Measurements from ENCODE around the gene AKAP17A.

AKAP17A gene

DNA sequence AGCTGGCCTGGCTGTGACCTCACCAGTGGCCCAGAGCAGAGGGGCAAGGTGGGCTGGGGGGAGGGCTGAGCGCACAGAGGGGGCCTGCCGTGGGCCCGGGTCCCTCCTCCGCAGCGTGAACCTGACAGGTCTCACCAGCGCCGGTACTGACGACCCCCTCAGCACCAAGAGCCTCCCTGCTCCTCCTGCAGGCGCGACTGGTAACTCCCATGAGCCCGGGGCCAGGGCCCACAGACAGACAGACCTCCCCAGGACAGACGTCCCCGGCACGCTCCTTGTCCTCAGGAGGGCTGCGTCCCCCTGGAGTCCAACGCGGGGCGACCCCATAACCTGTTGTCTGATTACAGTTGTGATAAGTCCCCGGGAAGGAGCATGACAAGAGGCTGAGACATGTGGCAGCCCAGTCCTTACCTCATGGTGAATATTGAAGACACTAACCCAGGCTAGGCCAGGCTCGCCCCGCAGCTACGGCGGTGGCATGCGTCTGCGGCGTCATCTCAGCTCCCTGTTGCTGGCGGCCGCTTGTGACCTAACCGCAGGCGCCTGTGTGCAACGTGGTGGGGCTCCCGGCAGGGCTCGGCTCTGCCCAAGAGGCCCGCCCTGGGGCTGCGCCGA, 8.5 kb downstream of the AKAP17A start:
- Histone ChIP-seq H3K23ac (ENCODE audit: low read length) (no peak overlapping the region), H3K4me3 (ENCODE audit: low read length) (no peak overlapping the region), H3K56ac (ENCODE audit: low read length) (no peak overlapping the region), H3K36me3 (ENCODE audit: control insufficient read depth, insufficient read depth, low read length) (peaks cover 22% of the 10 kb centered on the region), H3K18ac (ENCODE audit: low read length) (no peak overlapping the region), H3K4ac (ENCODE audit: low read depth, low read length) (no peak overlapping the region), H3K27ac (ENCODE audit: low read depth, low read length) (no peak overlapping the region), H2BK5ac (ENCODE audit: low read length) (no peak overlapping the region), H4K8ac (ENCODE audit: low read depth, low read length) (no peak overlapping the region), H3K79me2 (ENCODE audit: control insufficient read depth, insufficient read depth, low read length) (peaks cover 27% of the 10 kb centered on the region), H4K5ac (ENCODE audit: low read length) (no peak overlapping the region), H2BK120ac (ENCODE audit: low read depth, low read length) (no peak overlapping the region), H3K4me1 (ENCODE audit: control insufficient read depth, low read depth, low read length) (no peaks in the 10 kb centered on the region), H3K79me1 (ENCODE audit: low read length) (peaks cover 24% of the 10 kb centered on the region), H2BK15ac (replicated peaks; ENCODE audit: low read depth) (no peak overlapping the region), H3K9ac (ENCODE audit: low read length) (no peak overlapping the region), H2AK5ac (ENCODE audit: low read length) (no peak overlapping the region), H3K4me2 (ENCODE audit: low read length) (no peak overlapping the region), H3K27me3 (ENCODE audit: insufficient read depth, low read length, poor library complexity) (no peaks in the 10 kb centered on the region)
- DNase-seq: no peak
- no CpG with 5 or more reads among the region's 36 CpGs for WGBS (ENCODE audit: extremely low coverage, insufficient coverage, low lambda C conversion rate)

DNA sequence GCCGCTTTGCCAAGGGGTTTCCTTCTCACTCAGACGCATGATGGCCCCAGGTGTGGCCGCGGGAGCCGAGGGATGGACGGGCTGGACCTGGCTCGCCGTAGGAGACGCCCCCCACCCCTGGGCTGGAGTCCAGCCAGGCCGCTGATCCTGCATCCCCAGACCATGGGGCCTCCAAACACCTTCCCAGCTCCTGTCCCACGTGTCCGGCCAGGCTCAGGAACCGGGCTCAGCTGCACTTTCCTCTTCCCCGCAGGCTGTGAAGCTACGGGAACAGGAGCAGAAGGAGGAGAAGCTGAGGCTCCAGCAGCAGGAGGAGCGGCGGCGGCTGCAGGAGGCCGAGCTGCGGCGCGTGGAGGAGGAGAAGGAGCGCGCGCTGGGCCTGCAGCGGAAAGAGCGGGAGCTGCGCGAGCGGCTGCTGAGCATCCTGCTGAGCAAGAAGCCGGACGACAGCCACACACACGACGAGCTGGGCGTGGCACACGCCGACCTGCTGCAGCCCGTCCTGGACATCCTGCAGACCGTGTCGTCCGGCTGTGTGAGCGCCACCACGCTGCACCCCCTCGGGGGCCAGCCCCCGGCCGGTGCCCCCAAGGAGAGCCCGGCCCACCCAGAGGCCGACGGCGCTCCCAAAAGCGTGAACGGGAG, 9.1 kb downstream of the AKAP17A start:
- H3K4me1 ChIP-seq (ENCODE audit: control insufficient read depth, low read depth, low read length): no peaks in the 10 kb centered on the region
- no peak overlapping the region for H3K56ac ChIP-seq (ENCODE audit: low read length)
- no CpG with 5 or more reads among the region's 52 CpGs for WGBS (ENCODE audit: extremely low coverage, insufficient coverage, low lambda C conversion rate)
- H3K4me3 ChIP-seq (ENCODE audit: low read length): no peak overlapping the region
- H2BK15ac ChIP-seq (replicated peaks; ENCODE audit: low read depth): no peak overlapping the region
- H2AK5ac ChIP-seq (ENCODE audit: low read length): no peak overlapping the region
- peaks cover 19% of the 10 kb centered on the region for H3K79me1 ChIP-seq (ENCODE audit: low read length)
- H2BK5ac ChIP-seq (ENCODE audit: low read length): no peak overlapping the region
- no peak overlapping the region for H3K27ac ChIP-seq (ENCODE audit: low read depth, low read length)
- DNase-seq: no peak
- no peak overlapping the region for H3K4ac ChIP-seq (ENCODE audit: low read depth, low read length)
- H3K23ac ChIP-seq (ENCODE audit: low read length): no peak overlapping the region
- H3K36me3 ChIP-seq (ENCODE audit: control insufficient read depth, insufficient read depth, low read length): peaks cover 18% of the 10 kb centered on the region
- no peaks in the 10 kb centered on the region for H3K27me3 ChIP-seq (ENCODE audit: insufficient read depth, low read length, poor library complexity)
- H3K4me2 ChIP-seq (ENCODE audit: low read length): no peak overlapping the region
- H2BK120ac ChIP-seq (ENCODE audit: low read depth, low read length): no peak overlapping the region
- H3K18ac ChIP-seq (ENCODE audit: low read length): no peak overlapping the region
- no peak overlapping the region for H4K8ac ChIP-seq (ENCODE audit: low read depth, low read length)
- no peak overlapping the region for H4K5ac ChIP-seq (ENCODE audit: low read length)
- no peak overlapping the region for H3K9ac ChIP-seq (ENCODE audit: low read length)
- H3K79me2 ChIP-seq (ENCODE audit: control insufficient read depth, insufficient read depth, low read length): peaks cover 21% of the 10 kb centered on the region

DNA sequence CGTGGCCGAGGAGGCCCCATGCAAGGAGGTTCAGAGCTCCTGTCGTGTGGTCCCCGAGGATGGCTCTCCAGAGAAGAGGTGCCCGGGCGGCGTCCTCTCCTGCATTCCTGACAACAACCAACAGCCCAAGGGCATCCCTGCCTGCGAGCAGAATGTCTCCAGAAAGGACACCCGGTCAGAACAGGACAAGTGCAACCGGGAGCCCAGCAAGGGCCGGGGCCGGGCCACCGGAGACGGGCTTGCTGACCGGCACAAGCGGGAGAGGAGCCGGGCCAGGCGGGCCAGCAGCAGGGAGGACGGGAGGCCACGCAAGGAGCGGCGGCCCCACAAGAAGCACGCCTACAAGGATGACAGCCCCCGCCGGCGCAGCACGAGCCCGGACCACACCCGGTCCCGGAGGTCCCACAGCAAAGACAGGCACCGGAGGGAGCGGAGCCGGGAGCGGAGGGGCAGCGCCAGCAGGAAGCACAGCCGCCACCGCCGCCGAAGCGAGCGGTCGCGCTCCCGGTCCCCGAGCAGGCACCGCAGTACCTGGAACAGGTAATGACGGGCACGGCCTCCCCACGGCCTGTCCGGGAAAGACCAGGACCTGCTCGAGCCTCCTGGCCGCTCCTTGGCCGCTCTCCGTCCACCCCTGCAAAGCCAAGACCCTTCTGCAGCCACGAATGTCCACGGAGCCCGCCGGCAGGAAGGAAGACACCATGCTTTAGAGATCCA, 9.8 kb downstream of the AKAP17A start:
- no peak overlapping the region for H3K4me2 ChIP-seq (ENCODE audit: low read length)
- peaks cover 16% of the 10 kb centered on the region for H3K79me2 ChIP-seq (ENCODE audit: control insufficient read depth, insufficient read depth, low read length)
- H2BK5ac ChIP-seq (ENCODE audit: low read length): no peak overlapping the region
- peaks cover 14% of the 10 kb centered on the region for H3K79me1 ChIP-seq (ENCODE audit: low read length)
- no peak overlapping the region for H2BK15ac ChIP-seq (replicated peaks; ENCODE audit: low read depth)
- no peaks in the 10 kb centered on the region for H3K4me1 ChIP-seq (ENCODE audit: control insufficient read depth, low read depth, low read length)
- no peak overlapping the region for H3K9ac ChIP-seq (ENCODE audit: low read length)
- H3K56ac ChIP-seq (ENCODE audit: low read length): no peak overlapping the region
- no peak overlapping the region for H3K23ac ChIP-seq (ENCODE audit: low read length)
- no CpG with 5 or more reads among the region's 58 CpGs for WGBS (ENCODE audit: extremely low coverage, insufficient coverage, low lambda C conversion rate)
- no peak overlapping the region for H4K8ac ChIP-seq (ENCODE audit: low read depth, low read length)
- no peak overlapping the region for H3K4me3 ChIP-seq (ENCODE audit: low read length)
- no peak overlapping the region for H4K5ac ChIP-seq (ENCODE audit: low read length)
- no peak overlapping the region for H3K18ac ChIP-seq (ENCODE audit: low read length)
- H3K36me3 ChIP-seq (ENCODE audit: control insufficient read depth, insufficient read depth, low read length): peaks cover 14% of the 10 kb centered on the region
- no peak overlapping the region for H3K4ac ChIP-seq (ENCODE audit: low read depth, low read length)
- H2AK5ac ChIP-seq (ENCODE audit: low read length): no peak overlapping the region
- H3K27me3 ChIP-seq (ENCODE audit: insufficient read depth, low read length, poor library complexity): no peaks in the 10 kb centered on the region
- DNase-seq: no peak
- no peak overlapping the region for H3K27ac ChIP-seq (ENCODE audit: low read depth, low read length)
- no peak overlapping the region for H2BK120ac ChIP-seq (ENCODE audit: low read depth, low read length)

DNA sequence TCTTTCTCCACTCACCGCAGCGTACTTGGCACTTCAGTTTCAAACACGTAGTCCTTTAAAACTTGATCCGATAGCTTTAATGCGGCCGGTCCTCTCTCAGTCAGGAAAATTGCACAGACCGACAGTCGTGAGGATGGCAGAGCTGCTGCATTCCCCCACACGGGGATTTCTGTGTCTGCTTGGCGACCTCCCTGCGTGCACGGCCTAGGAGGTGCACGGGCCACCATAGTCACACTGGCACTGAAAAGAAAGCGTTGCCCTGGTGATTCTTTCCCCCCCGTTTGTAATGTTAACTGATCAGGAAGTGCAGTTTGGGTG, 10.3 kb downstream of the AKAP17A start:
- Histone ChIP-seq H3K27ac (ENCODE audit: low read depth, low read length) (no peak overlapping the region), H3K18ac (ENCODE audit: low read length) (no peak overlapping the region), H3K9ac (ENCODE audit: low read length) (no peak overlapping the region), H2BK15ac (replicated peaks; ENCODE audit: low read depth) (no peak overlapping the region), H4K8ac (ENCODE audit: low read depth, low read length) (no peak overlapping the region), H3K4me1 (ENCODE audit: control insufficient read depth, low read depth, low read length) (no peaks in the 10 kb centered on the region), H3K4me2 (ENCODE audit: low read length) (no peak overlapping the region), H3K56ac (ENCODE audit: low read length) (no peak overlapping the region), H2BK120ac (ENCODE audit: low read depth, low read length) (no peak overlapping the region), H3K27me3 (ENCODE audit: insufficient read depth, low read length, poor library complexity) (no peaks in the 10 kb centered on the region), H2AK5ac (ENCODE audit: low read length) (no peak overlapping the region), H3K23ac (ENCODE audit: low read length) (no peak overlapping the region), H2BK5ac (ENCODE audit: low read length) (no peak overlapping the region), H3K79me2 (ENCODE audit: control insufficient read depth, insufficient read depth, low read length) (peaks cover 14% of the 10 kb centered on the region), H3K36me3 (ENCODE audit: control insufficient read depth, insufficient read depth, low read length) (peaks cover 12% of the 10 kb centered on the region), H3K4ac (ENCODE audit: low read depth, low read length) (no peak overlapping the region), H3K79me1 (ENCODE audit: low read length) (peaks cover 13% of the 10 kb centered on the region), H3K4me3 (ENCODE audit: low read length) (no peak overlapping the region), H4K5ac (ENCODE audit: low read length) (no peak overlapping the region)
- whole genome bisulfite sequencing (ENCODE audit: extremely low coverage, insufficient coverage, low lambda C conversion rate): no CpG with 5 or more reads among the region's 15 CpGs
- no peak for DNase-seq

DNA sequence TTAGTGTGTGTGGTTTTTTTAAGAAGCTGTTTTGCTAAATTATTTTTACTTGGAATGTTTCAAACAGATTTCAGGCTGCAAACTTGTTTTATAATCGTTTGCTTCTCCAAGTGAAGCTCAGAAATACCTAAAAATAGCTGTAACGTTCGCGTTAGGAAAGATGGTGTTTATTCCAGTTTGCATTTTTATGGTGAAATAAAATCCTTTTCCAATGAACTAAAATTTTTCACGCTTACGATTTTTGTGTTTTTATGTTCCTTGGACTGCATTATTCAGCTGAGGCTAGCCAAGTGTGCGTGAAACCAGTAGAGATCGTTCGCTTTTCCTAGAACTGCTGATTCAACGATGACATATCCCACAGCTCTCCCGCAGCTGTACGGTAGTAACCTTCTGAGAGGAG, 10.9 kb downstream of the AKAP17A start:
- Histone ChIP-seq H3K4me1 (ENCODE audit: control insufficient read depth, low read depth, low read length) (no peaks in the 10 kb centered on the region), H2BK15ac (replicated peaks; ENCODE audit: low read depth) (no peak overlapping the region), H3K27me3 (ENCODE audit: insufficient read depth, low read length, poor library complexity) (no peaks in the 10 kb centered on the region), H3K4ac (ENCODE audit: low read depth, low read length) (no peak overlapping the region), H3K18ac (ENCODE audit: low read length) (no peak overlapping the region), H2BK120ac (ENCODE audit: low read depth, low read length) (no peak overlapping the region), H3K23ac (ENCODE audit: low read length) (no peak overlapping the region), H3K79me1 (ENCODE audit: low read length) (peaks cover 10% of the 10 kb centered on the region), H3K4me3 (ENCODE audit: low read length) (no peak overlapping the region), H2AK5ac (ENCODE audit: low read length) (no peak overlapping the region), H3K36me3 (ENCODE audit: control insufficient read depth, insufficient read depth, low read length) (peaks cover 12% of the 10 kb centered on the region), H4K5ac (ENCODE audit: low read length) (no peak overlapping the region), H3K4me2 (ENCODE audit: low read length) (no peak overlapping the region), H3K56ac (ENCODE audit: low read length) (no peak overlapping the region), H3K79me2 (ENCODE audit: control insufficient read depth, insufficient read depth, low read length) (peaks cover 9% of the 10 kb centered on the region), H3K27ac (ENCODE audit: low read depth, low read length) (no peak overlapping the region), H2BK5ac (ENCODE audit: low read length) (no peak overlapping the region), H4K8ac (ENCODE audit: low read depth, low read length) (no peak overlapping the region), H3K9ac (ENCODE audit: low read length) (no peak overlapping the region)
- no peak for DNase-seq
- WGBS (ENCODE audit: extremely low coverage, insufficient coverage, low lambda C conversion rate): no CpG with 5 or more reads among the region's 12 CpGs

All from mesendoderm (in vitro differentiated cells).